K562 (cell line): ENCODE results near the gene TOR1AIP2.

ENCODE experiments used
- CEBPZ ChIP-seq: fragments of 150-350 bp; IDR thresholded peaks from 2 replicates; pipeline ENCODE4 v1.6.1; 2014; ENCODE audit warnings: low read depth, mild to moderate bottlenecking, low read length, borderline replicate concordance
- KDM1A ChIP-seq, 2 experiments: fragments of 450-650 bp; IDR thresholded peaks; 2 replicates each; pipeline ENCODE4 v1.6.1; 2016; ENCODE audit warnings: mild to moderate bottlenecking in 2 of 2
- MEF2A ChIP-seq: IDR thresholded peaks from 2 replicates; pipeline ENCODE4 v1.6.1; 2011; ENCODE audit warnings: low read depth, mild to moderate bottlenecking, low read length, moderate library complexity; ENCODE audit not compliant: control insufficient read depth
- NR3C1 ChIP-seq: sonication (generic); formaldehyde crosslinking; IDR thresholded peaks from 2 replicates; pipeline ENCODE4 v1.8.1; 2022; ENCODE audit warnings: missing genetic modification reagents
- POLR2A ChIP-seq: fragments of 450-650 bp; conservative IDR thresholded peaks from 2 replicates; pipeline ENCODE4 v1.6.1; 2016
- TCF7L2 ChIP-seq: fragments of 150-350 bp; IDR thresholded peaks from 2 replicates; pipeline ENCODE4 v1.6.1; 2016; ENCODE audit warnings: low read depth, mild to moderate bottlenecking, low read length, moderate library complexity
- XRCC5 ChIP-seq: fragments of 200-400 bp; formaldehyde crosslinking; IDR thresholded peaks from 2 replicates; pipeline ENCODE4 v1.6.1; 2017; ENCODE audit warnings: low read depth, mild to moderate bottlenecking, low read length
- ZBED1 ChIP-seq: IDR thresholded peaks from 2 replicates; pipeline ENCODE4 v1.6.1; 2014
- ZNF239 ChIP-seq: fragments of 250-450 bp; sonication (Bioruptor Pico); IDR thresholded peaks from 2 replicates; pipeline ENCODE4 v1.4.0; 2020; ENCODE audit warnings: mild to moderate bottlenecking
- ZNF41 ChIP-seq: fragments of 250-450 bp; sonication (Bioruptor Pico); conservative IDR thresholded peaks from 2 replicates; pipeline ENCODE4 v1.4.0; 2020; ENCODE audit warnings: mild to moderate bottlenecking
- ZNF589 ChIP-seq: fragments of 200-800 bp; sonication (Bioruptor generic); IDR thresholded peaks from 2 replicates; pipeline ENCODE4 v1.6.1; 2016; ENCODE audit warnings: low read depth, missing genetic modification characterization, missing compliant biosample characterization
- TF ChIP-seq, protein P1 (sequence below): fragments of 200-800 bp; sonication (Bioruptor generic); IDR thresholded peaks from 2 replicates; pipeline ENCODE4 v1.6.1; 2017; ENCODE audit warnings: missing genetic modification characterization, missing compliant biosample characterization
- TF ChIP-seq, protein P2 (sequence below), 3 experiments: IDR thresholded peaks in 2 of 3; conservative IDR thresholded peaks in 1 of 3; 2 replicates each; pipeline ENCODE4 v1.5.1; 2011 to 2012; ENCODE audit warnings: low read length in 3 of 3, mild to moderate bottlenecking in 3 of 3, control low read depth in 2 of 3, improper control_type of control experiment in 1 of 3, inconsistent platforms in 1 of 3, low read depth in 1 of 3, mixed read lengths in 1 of 3, moderate library complexity in 1 of 3; ENCODE audit not compliant: insufficient read depth in 2 of 3
- TF ChIP-seq, protein P3 (sequence below): fragments of 450-650 bp; IDR thresholded peaks from 2 replicates; pipeline ENCODE4 v1.6.1; 2018; ENCODE audit not compliant: partially characterized antibody

- TF ChIP-seq ZBED1 (no peak), POLR2A (no peak), TCF7L2 (no peak), ZNF239 (CRISPR knock-in tag) (no peak), MEF2A (no peak), ZNF41 (CRISPR knock-in tag) (no peak), KDM1A (IDR thresholded peaks at IDR 0.05) (no peak), XRCC5 (no peak), NR3C1 (CRISPR knock-in tag) (no peak), CEBPZ (no peak), ZNF589 (CRISPR knock-in tag) (no peak)
- TF ChIP-seq, protein P1, sequence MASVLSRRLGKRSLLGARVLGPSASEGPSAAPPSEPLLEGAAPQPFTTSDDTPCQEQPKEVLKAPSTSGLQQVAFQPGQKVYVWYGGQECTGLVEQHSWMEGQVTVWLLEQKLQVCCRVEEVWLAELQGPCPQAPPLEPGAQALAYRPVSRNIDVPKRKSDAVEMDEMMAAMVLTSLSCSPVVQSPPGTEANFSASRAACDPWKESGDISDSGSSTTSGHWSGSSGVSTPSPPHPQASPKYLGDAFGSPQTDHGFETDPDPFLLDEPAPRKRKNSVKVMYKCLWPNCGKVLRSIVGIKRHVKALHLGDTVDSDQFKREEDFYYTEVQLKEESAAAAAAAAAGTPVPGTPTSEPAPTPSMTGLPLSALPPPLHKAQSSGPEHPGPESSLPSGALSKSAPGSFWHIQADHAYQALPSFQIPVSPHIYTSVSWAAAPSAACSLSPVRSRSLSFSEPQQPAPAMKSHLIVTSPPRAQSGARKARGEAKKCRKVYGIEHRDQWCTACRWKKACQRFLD (CRISPR knock-in tag) = no peak
- TF ChIP-seq, protein P2, sequence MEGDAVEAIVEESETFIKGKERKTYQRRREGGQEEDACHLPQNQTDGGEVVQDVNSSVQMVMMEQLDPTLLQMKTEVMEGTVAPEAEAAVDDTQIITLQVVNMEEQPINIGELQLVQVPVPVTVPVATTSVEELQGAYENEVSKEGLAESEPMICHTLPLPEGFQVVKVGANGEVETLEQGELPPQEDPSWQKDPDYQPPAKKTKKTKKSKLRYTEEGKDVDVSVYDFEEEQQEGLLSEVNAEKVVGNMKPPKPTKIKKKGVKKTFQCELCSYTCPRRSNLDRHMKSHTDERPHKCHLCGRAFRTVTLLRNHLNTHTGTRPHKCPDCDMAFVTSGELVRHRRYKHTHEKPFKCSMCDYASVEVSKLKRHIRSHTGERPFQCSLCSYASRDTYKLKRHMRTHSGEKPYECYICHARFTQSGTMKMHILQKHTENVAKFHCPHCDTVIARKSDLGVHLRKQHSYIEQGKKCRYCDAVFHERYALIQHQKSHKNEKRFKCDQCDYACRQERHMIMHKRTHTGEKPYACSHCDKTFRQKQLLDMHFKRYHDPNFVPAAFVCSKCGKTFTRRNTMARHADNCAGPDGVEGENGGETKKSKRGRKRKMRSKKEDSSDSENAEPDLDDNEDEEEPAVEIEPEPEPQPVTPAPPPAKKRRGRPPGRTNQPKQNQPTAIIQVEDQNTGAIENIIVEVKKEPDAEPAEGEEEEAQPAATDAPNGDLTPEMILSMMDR (IDR thresholded peaks at IDR 0.05 in 2 of 3, conservative IDR thresholded peaks at IDR 0.05 in 1 of 3; ENCODE audit: insufficient read depth in 2 of 3, low read depth in 1 of 3, low read length in 3 of 3) = no peak
- TF ChIP-seq, protein P3, sequence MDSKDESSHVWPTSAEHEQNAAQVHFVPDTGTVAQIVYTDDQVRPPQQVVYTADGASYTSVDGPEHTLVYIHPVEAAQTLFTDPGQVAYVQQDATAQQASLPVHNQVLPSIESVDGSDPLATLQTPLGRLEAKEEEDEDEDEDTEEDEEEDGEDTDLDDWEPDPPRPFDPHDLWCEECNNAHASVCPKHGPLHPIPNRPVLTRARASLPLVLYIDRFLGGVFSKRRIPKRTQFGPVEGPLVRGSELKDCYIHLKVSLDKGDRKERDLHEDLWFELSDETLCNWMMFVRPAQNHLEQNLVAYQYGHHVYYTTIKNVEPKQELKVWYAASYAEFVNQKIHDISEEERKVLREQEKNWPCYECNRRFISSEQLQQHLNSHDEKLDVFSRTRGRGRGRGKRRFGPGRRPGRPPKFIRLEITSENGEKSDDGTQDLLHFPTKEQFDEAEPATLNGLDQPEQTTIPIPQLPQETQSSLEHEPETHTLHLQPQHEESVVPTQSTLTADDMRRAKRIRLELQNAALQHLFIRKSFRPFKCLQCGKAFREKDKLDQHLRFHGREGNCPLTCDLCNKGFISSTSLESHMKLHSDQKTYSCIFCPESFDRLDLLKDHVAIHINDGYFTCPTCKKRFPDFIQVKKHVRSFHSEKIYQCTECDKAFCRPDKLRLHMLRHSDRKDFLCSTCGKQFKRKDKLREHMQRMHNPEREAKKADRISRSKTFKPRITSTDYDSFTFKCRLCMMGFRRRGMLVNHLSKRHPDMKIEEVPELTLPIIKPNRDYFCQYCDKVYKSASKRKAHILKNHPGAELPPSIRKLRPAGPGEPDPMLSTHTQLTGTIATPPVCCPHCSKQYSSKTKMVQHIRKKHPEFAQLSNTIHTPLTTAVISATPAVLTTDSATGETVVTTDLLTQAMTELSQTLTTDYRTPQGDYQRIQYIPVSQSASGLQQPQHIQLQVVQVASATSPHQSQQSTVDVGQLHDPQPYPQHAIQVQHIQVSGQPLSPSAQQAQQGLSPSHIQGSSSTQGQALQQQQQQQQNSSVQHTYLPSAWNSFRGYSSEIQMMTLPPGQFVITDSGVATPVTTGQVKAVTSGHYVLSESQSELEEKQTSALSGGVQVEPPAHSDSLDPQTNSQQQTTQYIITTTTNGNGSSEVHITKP = no peak
Observed at GRCh38 chr1:179865377-179865776, 12.2 kb downstream of the TOR1AIP2 start.
